GM12872 (cell line): Measurements from ENCODE around the gene ADARB2.

Experiments
- CTCF ChIP-seq: IDR thresholded peaks from 3 replicates; pipeline ENCODE4 v1.5.1; 2011; ENCODE audit warnings: low read depth, mild to moderate bottlenecking, low read length, moderate library complexity; ENCODE audit not compliant: insufficient read depth

The ADARB2 gene

GRCh38 chr10:1603181-1603580, 134.1 kb downstream of the ADARB2 start:
- TF ChIP-seq CTCF, result no peak

- TF ChIP-seq CTCF, result no peak
Measured at GRCh38 chr10:1602037-1602484, 135.3 kb downstream of the ADARB2 start.

GRCh38 chr10:1601406-1601805, 135.9 kb downstream of the ADARB2 start:
- no peak for TF ChIP-seq CTCF

DNA sequence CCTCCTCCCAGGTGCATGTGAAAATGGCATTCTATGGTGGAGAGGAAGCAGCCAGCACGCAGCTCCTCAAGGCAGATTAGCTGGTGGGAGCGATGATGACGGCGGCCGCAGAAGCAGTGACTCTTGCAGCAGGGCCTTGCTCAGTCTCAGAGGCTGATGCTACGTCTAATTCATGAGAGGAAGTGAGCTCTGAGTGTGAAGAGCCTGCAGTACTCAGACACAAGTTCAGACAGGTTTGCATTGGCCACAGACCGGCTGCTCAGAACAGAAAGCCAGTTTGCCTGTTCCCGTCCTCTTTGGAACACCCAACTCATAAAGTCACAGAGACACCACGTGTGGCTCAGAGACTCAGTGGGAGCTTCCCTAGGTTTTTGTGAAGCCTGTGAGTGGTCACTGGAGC, 136.5 kb downstream of the ADARB2 start:
- no peak for TF ChIP-seq CTCF

GRCh38 chr10:1598393-1599153, 138.8 kb downstream of the ADARB2 start:
- no peak for TF ChIP-seq CTCF

DNA sequence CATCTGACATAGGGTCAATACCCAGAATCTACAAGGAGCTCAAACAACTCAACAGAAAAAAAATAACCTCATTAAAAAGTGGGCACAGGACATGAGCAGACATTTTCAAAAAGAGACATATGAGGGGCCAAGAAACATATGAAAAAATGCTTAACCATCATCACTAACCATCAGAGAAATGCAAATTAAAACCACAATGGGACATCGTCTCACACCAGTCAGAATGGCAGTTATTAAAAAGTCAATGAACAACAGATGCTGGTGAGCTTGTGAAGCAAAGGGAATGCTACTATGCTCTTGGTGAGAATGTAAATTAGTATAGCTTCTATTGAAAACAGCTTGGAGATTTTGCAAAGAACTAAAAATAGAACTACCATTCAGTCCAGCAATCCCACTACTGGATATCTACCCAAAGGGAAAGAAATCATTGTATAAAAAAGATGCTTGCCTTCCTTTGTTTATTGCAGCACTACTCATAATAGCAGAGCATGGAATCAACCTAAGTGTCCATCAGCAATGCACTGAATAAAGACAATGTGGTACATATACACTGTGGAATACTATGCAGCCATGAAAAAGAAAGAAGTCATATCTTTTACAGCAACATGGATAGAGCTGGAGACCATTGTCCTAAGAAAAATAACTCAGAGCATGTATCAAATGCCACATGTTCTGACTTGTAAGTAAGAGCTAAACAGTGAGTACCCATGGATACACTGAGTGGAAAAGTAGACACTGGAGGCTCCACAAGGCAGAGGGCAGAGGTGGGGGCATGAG, 139.8 kb downstream of the ADARB2 start:
- no peak for TF ChIP-seq CTCF

DNA sequence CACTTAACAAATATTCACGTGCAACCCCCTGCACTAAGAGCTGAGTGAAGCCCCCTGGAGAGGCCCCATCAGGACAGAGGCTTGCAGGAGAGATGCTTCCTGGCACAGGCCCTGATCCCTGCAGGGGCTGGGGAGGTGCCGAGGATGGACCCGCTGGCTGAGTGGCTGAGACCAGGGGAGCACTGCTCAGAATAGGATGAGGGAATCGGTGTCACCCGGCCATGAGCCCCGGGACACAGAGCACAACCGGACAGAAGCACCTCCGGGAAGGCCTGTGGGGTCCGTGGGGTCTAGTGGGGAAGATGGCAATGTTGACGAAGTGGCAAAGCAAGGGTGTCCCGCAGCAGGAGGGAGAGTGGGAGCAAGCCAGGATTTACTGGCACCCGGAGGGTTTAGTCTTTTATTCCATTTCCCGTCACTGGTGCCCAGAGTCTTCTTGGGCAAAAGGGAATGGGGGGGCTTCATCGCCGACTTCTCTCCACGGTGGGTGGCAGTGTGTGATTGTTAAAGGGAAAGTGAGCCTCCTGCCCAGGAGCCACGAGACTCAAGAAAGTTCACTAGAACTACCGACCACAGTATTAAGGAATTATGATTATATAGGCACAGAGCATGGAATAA, 140.7 kb downstream of the ADARB2 start:
- no peak for TF ChIP-seq CTCF
